ENCODE results near the gene HS6ST2.

HS6ST2 gene

GRCh38 chrX:132594999-132595398 is 363.4 kb downstream of the HS6ST2 start:
- H3K4me1 ChIP-seq (ENCODE audit: control insufficient read depth, insufficient read depth, low read length) = no peaks in the 10 kb centered on the region
- H3K27ac ChIP-seq (ENCODE audit: extremely low read depth, low read depth, low read length) = no peak overlapping the region
- POLR2A ChIA-PET = no interaction called here
- no peaks in the 10 kb centered on the region for H3K9me3 ChIP-seq (ENCODE audit: control insufficient read depth, insufficient read depth, low read depth, low read length)
- no peaks in the 10 kb centered on the region for H3K36me3 ChIP-seq (ENCODE audit: control insufficient read depth in 2 of 2, insufficient read depth in 1 of 2, low read length in 2 of 2)
- H3K4me3 ChIP-seq (ENCODE audit: low read depth, low read length) = no peak overlapping the region
- CTCF ChIA-PET = interaction anchor here (0.7 to 1.9 kb wide), 4 partner anchors 18 to 629 kb away, joined by 3 to 8 read pairs (median 4); no protein-coding TSS in a partner anchor
- TF ChIP-seq ZFP37 (tag by site-specific recombination; IDR thresholded peaks at IDR 0.05) (no peak), TSHZ1 (tag by site-specific recombination; IDR thresholded peaks at IDR 0.05; ENCODE audit: borderline replicate concordance) (no peak), ZBTB49 (tag by site-specific recombination; IDR thresholded peaks at IDR 0.05; ENCODE audit: low read depth) (no peak), ZNF10 (tag by site-specific recombination; IDR thresholded peaks at IDR 0.05) (no peak), ZNF777 (tag by site-specific recombination; IDR thresholded peaks at IDR 0.05; ENCODE audit: borderline replicate concordance) (no peak), ZNF23 (tag by site-specific recombination; IDR thresholded peaks at IDR 0.05; ENCODE audit: borderline replicate concordance) (no peak), ATF2 (tag by site-specific recombination; IDR thresholded peaks at IDR 0.05; ENCODE audit: low read depth) (no peak), ZNF169 (tag by site-specific recombination; IDR thresholded peaks at IDR 0.05) (no peak), BCL11B (tag by site-specific recombination; IDR thresholded peaks at IDR 0.05; ENCODE audit: low read depth) (no peak), INSM2 (tag by site-specific recombination; IDR thresholded peaks at IDR 0.05) (no peak), ZNF704 (tag by site-specific recombination; IDR thresholded peaks at IDR 0.05) (no peak), ZNF624 (tag by site-specific recombination; IDR thresholded peaks at IDR 0.05) (no peak), ZNF148 (tag by site-specific recombination; IDR thresholded peaks at IDR 0.05; ENCODE audit: borderline replicate concordance) (no peak), ZNF391 (tag by site-specific recombination; IDR thresholded peaks at IDR 0.05; ENCODE audit: borderline replicate concordance, low read depth) (no peak), ZNF449 (tag by site-specific recombination; IDR thresholded peaks at IDR 0.05) (no peak), ZNF280C (tag by site-specific recombination; IDR thresholded peaks at IDR 0.05) (no peak), ZIC2 (tag by site-specific recombination; IDR thresholded peaks at IDR 0.05) (no peak), ZNF658 (tag by site-specific recombination; IDR thresholded peaks at IDR 0.05) (no peak), ZNF140 (tag by site-specific recombination; IDR thresholded peaks at IDR 0.05) (no peak)
